Transverse colon (tissue), 4 donors: ENCODE measurements around the gene RAB3IL1. TPM values are rescaled to one million over a fixed set of nuclear protein-coding genes. Genes with fewer than 3 reads are reported as not detected.

Experiments used
- DNase-seq: peaks from one replicate; pipeline ENCODE4 v3.0.0-alpha.2; 2019
- H3K27ac ChIP-seq, 4 donors: fragments of 200-600 bp; sonication (generic); 2 replicates each; pipeline ENCODE4 v1.5.1; 2016 to 2018; ENCODE audit warnings: inconsistent platforms in 4 of 4
- H3K27me3 ChIP-seq: fragments of 200-600 bp; sonication (generic); 2 replicates; pipeline ENCODE4 v1.5.1; 2017; ENCODE audit warnings: inconsistent platforms
- H3K36me3 ChIP-seq, 4 donors: fragments of 200-600 bp; sonication (generic); 2 replicates each; pipeline ENCODE4 v1.5.1; 2017 to 2019; ENCODE audit warnings: inconsistent platforms in 4 of 4
- H3K4me1 ChIP-seq, 4 donors: fragments of 200-600 bp; sonication (generic); 2 replicates each; pipeline ENCODE4 v1.5.1; 2017 to 2020; ENCODE audit warnings: inconsistent platforms in 4 of 4
- H3K4me3 ChIP-seq, 4 donors: fragments of 200-600 bp; sonication (generic); 1 replicate in 1 of 4; 2 replicates in 3 of 4; pipeline versions ENCODE4 v1.5.1 to v1.6.1; 2017 to 2019; ENCODE audit warnings: inconsistent platforms in 4 of 4
- H3K9me3 ChIP-seq, 2 donors: fragments of 200-600 bp; sonication (generic); 2 replicates each; pipeline ENCODE4 v1.5.1; 2017 to 2019; ENCODE audit warnings: inconsistent platforms in 2 of 2
- CTCF ChIP-seq, 5 experiments: fragments of 200-600 bp in 3 of 5; fragments of 450-650 bp in 2 of 5; sonication (generic) in 3 of 5; IDR thresholded peaks; 1 replicate in 2 of 5; 2 replicates in 3 of 5; pipeline ENCODE4 v1.5.1; 2016 to 2017; ENCODE audit warnings: antibody characterized with exemption in 5 of 5, inconsistent platforms in 3 of 5, mild to moderate bottlenecking in 2 of 5, moderate library complexity in 1 of 5
- EP300 ChIP-seq: sonication (generic); formaldehyde crosslinking; IDR thresholded peaks from one replicate; pipeline ENCODE4 v1.6.1; 2017; ENCODE audit warnings: antibody characterized with exemption, low read depth
- POLR2A ChIP-seq: fragments of 450-650 bp; IDR thresholded peaks from one replicate; pipeline ENCODE4 v1.6.1; 2016; ENCODE audit warnings: antibody characterized with exemption, mild to moderate bottlenecking, moderate library complexity
- POLR2AphosphoS5 ChIP-seq, 3 donors: sonication (generic); formaldehyde crosslinking; IDR thresholded peaks; one replicate each; pipeline ENCODE4 v1.6.1; 2016; ENCODE audit warnings: antibody characterized with exemption in 3 of 3
- WGBS, 2 donors: methylation state at CpG; one replicate each; pipeline ENCODE4 v1.1.5; 2018; ENCODE audit warnings: low coverage in 1 of 2; 5-methylcytosine and 5-hydroxymethylcytosine counted together
- in situ Hi-C, 4 donors: fragments of 200-750 bp; cut with MboI; loops; one replicate each; pipeline versions ENCODE4 v1.15.0 to v1.15.1; 2017; ENCODE audit warnings: low sequenced_read_pairs in 3 of 4, low pct_ligation_motif_present in 1 of 4, low pct_unique_long_range_greater_than_20kb in 1 of 4
- intact Hi-C: fragments of 100-400 bp; cut with DNase I; formaldehyde crosslinking; loops from one replicate; pipeline ENCODE4 v1.15.1; 2023; ENCODE audit warnings: low total_unique reads
- total RNA-seq, 4 donors: library from RNA; depleted of rRNA; stranded (reverse); fragments of >200 nt; gene quantifications; one replicate each; pipeline ENCODE4 v1.1.0, GENCODE V29; 2016

RAB3IL1 gene
- total RNA-seq, 4 donors from 2014 or later: 1.2 to 7.6 (median 5.9) TPM

DNA sequence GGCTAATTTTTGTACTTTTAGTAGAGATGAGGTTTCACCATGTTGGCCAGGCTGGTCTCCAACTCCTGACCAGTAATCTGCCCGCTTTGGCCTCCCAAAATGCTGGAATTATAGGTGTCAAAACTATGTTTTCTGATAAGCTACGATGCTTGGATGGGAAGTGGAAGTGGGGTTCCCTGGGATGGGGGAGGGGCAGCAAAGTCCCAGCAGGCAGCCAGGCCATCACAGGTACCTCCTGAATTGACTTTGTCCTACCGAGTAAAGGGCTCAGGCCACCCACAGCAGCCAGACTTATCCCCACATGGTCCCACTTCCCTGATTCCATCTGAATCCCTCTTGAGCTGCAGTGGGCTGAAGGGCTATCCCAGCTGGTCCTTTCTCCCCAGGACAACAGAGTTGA lies 43.2 kb upstream of the RAB3IL1 start:
- H3K27me3 ChIP-seq: peaks cover 2% of the 10 kb centered on the region
- 89 to 100% methylated on average over 1 to 3 of the region's 3 CpGs for WGBS, 2 donors
- no peak overlapping the region for H3K4me3 ChIP-seq
- H3K9me3 ChIP-seq: no peaks in the 10 kb centered on the region
- TF ChIP-seq POLR2A (no peak), EP300 (no peak), CTCF (IDR thresholded peaks at IDR 0.05) (no peak)
- H3K27ac ChIP-seq: peak overlapping the region; percentile 99 to 100 (median 100)
- in situ Hi-C loops (no loop called here), intact Hi-C loops (no loop called here)
- peaks cover 15 to 54% (median 31%) of the 10 kb centered on the region in 4 donors for H3K4me1 ChIP-seq
- peaks cover 0 to 23% (median 10%) of the 10 kb centered on the region in 4 donors for H3K36me3 ChIP-seq
- no peak for DNase-seq

DNA sequence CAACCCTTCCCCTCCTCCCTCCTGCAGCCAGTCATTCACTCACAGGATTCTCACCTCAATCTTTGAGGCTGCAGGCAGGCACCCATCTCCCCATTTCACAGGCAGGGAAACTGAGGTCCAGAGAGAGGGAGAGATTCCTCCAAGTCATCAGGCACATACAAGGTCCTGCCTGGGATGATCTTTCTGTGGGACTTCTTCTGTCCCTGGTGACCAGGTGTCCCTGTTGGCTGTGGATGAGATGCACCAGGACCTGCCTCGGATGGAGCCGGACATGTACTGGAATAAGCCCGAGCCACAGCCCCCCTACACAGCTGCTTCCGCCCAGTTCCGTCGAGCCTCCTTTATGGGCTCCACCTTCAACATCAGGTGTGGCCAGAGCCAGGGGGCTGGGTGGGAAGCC lies 42.3 kb upstream of the RAB3IL1 start:
- no peak for DNase-seq
- intact Hi-C loops: no loop called here
- Histone ChIP-seq H3K4me1 (peaks cover 12 to 51% (median 34%) of the 10 kb centered on the region in 4 donors), H3K4me3 (no peak overlapping the region), H3K9me3 (no peaks in the 10 kb centered on the region), H3K36me3 (peaks cover 0 to 14% (median 6%) of the 10 kb centered on the region in 4 donors), H3K27ac (no peak overlapping the region), H3K27me3 (peaks cover 10% of the 10 kb centered on the region)
- TF ChIP-seq POLR2AphosphoS5 (IDR thresholded peaks at IDR 0.05): no peak
- no peak for TF ChIP-seq CTCF (IDR thresholded peaks at IDR 0.05)
- TF ChIP-seq EP300: no peak
- no peak for TF ChIP-seq POLR2A
- in situ Hi-C loops: loop anchor here in 1 of 4 donors (10.0 kb wide), 1 partner anchor 165 kb away; the partner anchor contains the start of genes FEN1 and TMEM258
- WGBS, 2 donors: 93% methylated on average over 6 of the region's 6 CpGs; no CpG with 5 or more reads in 1 of the 2 donors

DNA sequence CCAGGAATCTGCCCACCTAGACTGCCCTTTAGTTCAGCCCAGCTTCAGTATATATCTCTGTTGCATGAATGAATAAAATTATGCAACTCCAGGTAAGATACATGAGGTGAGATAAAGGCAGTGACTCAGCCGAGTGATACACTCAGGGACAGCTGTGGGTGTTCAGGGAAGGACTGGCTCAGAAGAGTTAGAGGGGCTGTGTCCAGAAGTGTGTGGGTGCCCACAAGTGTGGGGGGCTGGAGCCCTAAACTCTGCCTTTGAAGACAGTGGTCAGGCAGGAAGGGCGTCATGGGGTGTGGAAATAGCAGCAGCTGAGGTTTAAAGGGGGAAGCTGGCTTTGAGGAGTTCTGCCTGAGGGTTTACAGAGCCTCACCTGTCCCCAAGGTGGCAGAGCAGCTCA lies 41.7 kb upstream of the RAB3IL1 start:
- no peak for DNase-seq
- in situ Hi-C loops: loop anchor here in 1 of 4 donors (10.0 kb wide), 1 partner anchor 164 kb away; the partner anchor contains the start of genes FEN1 and TMEM258
- intact Hi-C loops: no loop called here
- H3K9me3 ChIP-seq: no peaks in the 10 kb centered on the region
- peaks cover 0 to 9% (median 3%) of the 10 kb centered on the region in 4 donors for H3K36me3 ChIP-seq
- no peak overlapping the region for H3K4me3 ChIP-seq
- 0 to 28% methylated on average over 1 to 2 of the region's 2 CpGs for WGBS, 2 donors
- H3K4me1 ChIP-seq: peaks cover 12 to 46% (median 30%) of the 10 kb centered on the region in 4 donors
- peaks cover 13% of the 10 kb centered on the region for H3K27me3 ChIP-seq
- no peak for TF ChIP-seq POLR2AphosphoS5 (IDR thresholded peaks at IDR 0.05)
- no peak for TF ChIP-seq CTCF (IDR thresholded peaks at IDR 0.05)
- TF ChIP-seq POLR2A: no peak
- TF ChIP-seq EP300: no peak
- H3K27ac ChIP-seq: no peak overlapping the region

- intact Hi-C loops: no loop called here
- H3K4me3 ChIP-seq: no peak overlapping the region
- no peak for DNase-seq
- in situ Hi-C loops: loop anchor here in 1 of 4 donors (10.0 kb wide), 1 partner anchor 164 kb away; the partner anchor contains the start of genes FEN1 and TMEM258
- H3K36me3 ChIP-seq: peaks cover 0 to 3% (median 2%) of the 10 kb centered on the region in 4 donors
- peaks cover 16% of the 10 kb centered on the region for H3K27me3 ChIP-seq
- H3K27ac ChIP-seq: no peak overlapping the region
- H3K9me3 ChIP-seq: no peaks in the 10 kb centered on the region
- WGBS, 2 donors: 58 to 83% methylated on average over 1 to 3 of the region's 3 CpGs
- peaks cover 12 to 40% (median 27%) of the 10 kb centered on the region in 4 donors for H3K4me1 ChIP-seq
- TF ChIP-seq EP300 (no peak), POLR2A (no peak), CTCF (IDR thresholded peaks at IDR 0.05) (no peak), POLR2AphosphoS5 (IDR thresholded peaks at IDR 0.05) (no peak)
These were observed 41.2 kb upstream of the RAB3IL1 start for GRCh38 chr11:61958590-61958989.
